ENCODE results near the gene RAVER1. TPM values are rescaled to one million over a fixed set of nuclear protein-coding genes. Genes with fewer than 3 reads are reported as not detected.
A peak's percentile ranks its signal among the peaks of the same experiment; 100 is the strongest.

Gene RAVER1
- total and polyA plus RNA-seq, 2 of the 13 experiments (the other 11 are each of a cell fraction or from before 2014, with no cell fraction given): 3.6 to 7.9 TPM

GRCh38 chr19:10335352-10335985, 2.1 kb upstream of the RAVER1 start (continued):
- no peak for TF ChIP-seq GABPA (IDR thresholded peaks at IDR 0.05; ENCODE audit: low read depth, low read length)
- TF ChIP-seq GABPA (CRISPR knock-in tag; IDR thresholded peaks at IDR 0.05; ENCODE audit: low read depth): no peak
- no peak for TF ChIP-seq ZNF614 (CRISPR knock-in tag; IDR thresholded peaks at IDR 0.05; ENCODE audit: borderline replicate concordance)
- TF ChIP-seq YY1 (IDR thresholded peaks at IDR 0.05; ENCODE audit: insufficient read depth, insufficient replicate concordance, low read depth, low read length): no peak
- TF ChIP-seq ZNF326 (CRISPR knock-in tag; IDR thresholded peaks at IDR 0.05; ENCODE audit: borderline replicate concordance): no peak
- TF ChIP-seq IKZF4 (CRISPR knock-in tag; IDR thresholded peaks at IDR 0.05; ENCODE audit: borderline replicate concordance, low read depth, not compliant biosample characterization): peak; percentile 7
- TF ChIP-seq, protein P1, sequence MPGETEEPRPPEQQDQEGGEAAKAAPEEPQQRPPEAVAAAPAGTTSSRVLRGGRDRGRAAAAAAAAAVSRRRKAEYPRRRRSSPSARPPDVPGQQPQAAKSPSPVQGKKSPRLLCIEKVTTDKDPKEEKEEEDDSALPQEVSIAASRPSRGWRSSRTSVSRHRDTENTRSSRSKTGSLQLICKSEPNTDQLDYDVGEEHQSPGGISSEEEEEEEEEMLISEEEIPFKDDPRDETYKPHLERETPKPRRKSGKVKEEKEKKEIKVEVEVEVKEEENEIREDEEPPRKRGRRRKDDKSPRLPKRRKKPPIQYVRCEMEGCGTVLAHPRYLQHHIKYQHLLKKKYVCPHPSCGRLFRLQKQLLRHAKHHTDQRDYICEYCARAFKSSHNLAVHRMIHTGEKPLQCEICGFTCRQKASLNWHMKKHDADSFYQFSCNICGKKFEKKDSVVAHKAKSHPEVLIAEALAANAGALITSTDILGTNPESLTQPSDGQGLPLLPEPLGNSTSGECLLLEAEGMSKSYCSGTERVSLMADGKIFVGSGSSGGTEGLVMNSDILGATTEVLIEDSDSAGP (CRISPR knock-in tag; IDR thresholded peaks at IDR 0.05; ENCODE audit: borderline replicate concordance): no peak
- TF ChIP-seq ZNF30 (CRISPR knock-in tag; IDR thresholded peaks at IDR 0.05): no peak
- TF ChIP-seq CC2D1A (CRISPR knock-in tag; IDR thresholded peaks at IDR 0.05): no peak
- TF ChIP-seq, protein P2, sequence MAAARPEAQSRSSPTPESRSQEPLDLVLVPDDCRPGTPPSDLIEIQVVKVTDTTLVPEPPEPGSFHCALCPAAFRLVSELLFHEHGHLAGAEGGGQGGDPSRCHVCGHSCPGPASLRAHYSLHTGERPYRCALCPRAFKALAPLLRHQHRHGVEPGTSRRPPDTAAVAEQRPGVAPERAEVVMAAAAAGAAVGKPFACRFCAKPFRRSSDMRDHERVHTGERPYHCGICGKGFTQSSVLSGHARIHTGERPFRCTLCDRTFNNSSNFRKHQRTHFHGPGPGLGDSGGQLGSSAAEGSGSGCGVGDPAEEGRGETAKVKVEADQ (CRISPR knock-in tag; IDR thresholded peaks at IDR 0.05; ENCODE audit: borderline replicate concordance): no peak
- TF ChIP-seq THRA (CRISPR knock-in tag; IDR thresholded peaks at IDR 0.05; ENCODE audit: borderline replicate concordance): 0 out of 2 replicates have a peak, but pooled peaks have one; percentile 23
- TF ChIP-seq ZNF292 (CRISPR knock-in tag; IDR thresholded peaks at IDR 0.05; ENCODE audit: borderline replicate concordance, low read depth): no peak
- no peak for TF ChIP-seq ELK4 (CRISPR knock-in tag; IDR thresholded peaks at IDR 0.05; ENCODE audit: borderline replicate concordance)
- TF ChIP-seq RARG (CRISPR knock-in tag; IDR thresholded peaks at IDR 0.05; ENCODE audit: low read depth): no peak
- TF ChIP-seq NCOA5 (CRISPR knock-in tag; IDR thresholded peaks at IDR 0.05): no peak
- TF ChIP-seq, protein P3, sequence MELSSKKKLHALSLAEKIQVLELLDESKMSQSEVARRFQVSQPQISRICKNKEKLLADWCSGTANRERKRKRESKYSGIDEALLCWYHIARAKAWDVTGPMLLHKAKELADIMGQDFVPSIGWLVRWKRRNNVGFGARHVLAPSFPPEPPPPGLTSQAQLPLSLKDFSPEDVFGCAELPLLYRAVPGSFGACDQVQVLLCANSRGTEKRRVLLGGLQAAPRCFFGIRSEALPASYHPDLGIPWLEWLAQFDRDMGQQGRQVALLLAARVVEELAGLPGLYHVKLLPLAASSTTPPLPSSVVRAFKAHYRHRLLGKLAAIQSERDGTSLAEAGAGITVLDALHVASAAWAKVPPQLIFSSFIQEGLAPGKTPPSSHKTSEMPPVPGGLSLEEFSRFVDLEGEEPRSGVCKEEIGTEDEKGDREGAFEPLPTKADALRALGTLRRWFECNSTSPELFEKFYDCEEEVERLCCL (CRISPR knock-in tag; IDR thresholded peaks at IDR 0.05; ENCODE audit: borderline replicate concordance): no peak
- TF ChIP-seq ZNF264 (CRISPR knock-in tag; IDR thresholded peaks at IDR 0.05): no peak
- TF ChIP-seq NFYB (CRISPR knock-in tag; IDR thresholded peaks at IDR 0.05): no peak
- no peak for TF ChIP-seq NCOA2 (CRISPR knock-in tag; IDR thresholded peaks at IDR 0.05)
- TF ChIP-seq ZNF337 (CRISPR knock-in tag; IDR thresholded peaks at IDR 0.05; ENCODE audit: borderline replicate concordance, low read depth): no peak
- no peak for TF ChIP-seq CBX1 (IDR thresholded peaks at IDR 0.05; ENCODE audit: low read depth)
- TF ChIP-seq TSC22D2 (CRISPR knock-in tag; IDR thresholded peaks at IDR 0.05; ENCODE audit: borderline replicate concordance): no peak
- TF ChIP-seq ZNF274 (CRISPR knock-in tag; IDR thresholded peaks at IDR 0.05): 0 out of 2 replicates have a peak, but pooled peaks have one; percentile 42

Data from HepG2 (cell line).